Ishikawa (cell line): ENCODE data around the gene KLHL35.

Source experiments
- CEBPB ChIP-seq: IDR thresholded peaks from 2 replicates; pipeline ENCODE4 v1.6.1; 2012
- CREB1 ChIP-seq: IDR thresholded peaks from 2 replicates; pipeline ENCODE4 v1.6.1; 2012; ENCODE audit warnings: low read depth
- EGR1 ChIP-seq: IDR thresholded peaks from 2 replicates; pipeline ENCODE4 v1.6.1; 2012
- EP300 ChIP-seq: IDR thresholded peaks from 2 replicates; pipeline ENCODE4 v1.6.1; 2012; ENCODE audit warnings: borderline replicate concordance
- FOXM1 ChIP-seq: IDR thresholded peaks from 2 replicates; pipeline ENCODE4 v1.6.1; 2012; ENCODE audit warnings: low read depth, borderline replicate concordance
- NFIC ChIP-seq: IDR thresholded peaks from 2 replicates; pipeline ENCODE4 v1.6.1; 2012
- RAD21 ChIP-seq: IDR thresholded peaks from 2 replicates; pipeline ENCODE4 v1.6.1; 2012; ENCODE audit warnings: low read depth
- TAF1 ChIP-seq: IDR thresholded peaks from 2 replicates; pipeline ENCODE4 v1.6.1; 2012; ENCODE audit warnings: low read depth, mild to moderate bottlenecking
- TCF12 ChIP-seq: IDR thresholded peaks from 2 replicates; pipeline ENCODE4 v1.6.1; 2012; ENCODE audit warnings: low read depth
- TEAD4 ChIP-seq: IDR thresholded peaks from 2 replicates; pipeline ENCODE4 v1.6.1; 2012
- YY1 ChIP-seq: IDR thresholded peaks from 2 replicates; pipeline ENCODE4 v1.6.1; 2012; ENCODE audit warnings: low read depth
- ZBTB7A ChIP-seq: IDR thresholded peaks from 2 replicates; pipeline ENCODE4 v1.6.1; 2012; ENCODE audit warnings: low read depth
- TF ChIP-seq, protein P1 (sequence below): IDR thresholded peaks from 2 replicates; pipeline ENCODE4 v1.6.1; 2012
- TF ChIP-seq, protein P2 (sequence below): IDR thresholded peaks from 2 replicates; pipeline ENCODE4 v1.6.1; 2012
- TF ChIP-seq, protein P3 (sequence below): IDR thresholded peaks from 2 replicates; pipeline ENCODE4 v1.6.1; 2012; ENCODE audit warnings: low read depth, mild to moderate bottlenecking

Gene KLHL35

DNA sequence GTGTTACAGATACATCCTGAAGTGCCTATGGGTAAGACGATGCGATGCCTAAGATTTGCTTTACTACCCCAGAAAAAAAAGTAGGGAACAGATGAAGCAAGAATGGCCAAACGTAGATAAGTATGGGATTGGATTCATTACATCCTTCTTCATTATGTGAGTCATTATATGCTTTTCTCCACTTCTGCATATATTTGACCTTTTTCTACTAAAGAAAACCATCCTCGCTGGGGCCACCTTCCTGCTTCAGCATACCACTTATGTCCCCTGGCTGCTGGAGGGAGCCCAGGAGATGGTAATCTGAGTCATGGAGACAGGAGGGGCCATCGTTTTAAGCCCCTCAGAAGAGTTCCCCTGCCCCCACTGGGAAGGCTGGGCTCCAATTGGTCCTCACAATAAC is 14.4 kb upstream of the KLHL35 start:
- TF ChIP-seq EGR1, result no peak
- TF ChIP-seq EP300, result no peak
- no peak for TF ChIP-seq TAF1
- no peak for TF ChIP-seq FOXM1
- TF ChIP-seq YY1, result no peak
- TF ChIP-seq, protein P1, sequence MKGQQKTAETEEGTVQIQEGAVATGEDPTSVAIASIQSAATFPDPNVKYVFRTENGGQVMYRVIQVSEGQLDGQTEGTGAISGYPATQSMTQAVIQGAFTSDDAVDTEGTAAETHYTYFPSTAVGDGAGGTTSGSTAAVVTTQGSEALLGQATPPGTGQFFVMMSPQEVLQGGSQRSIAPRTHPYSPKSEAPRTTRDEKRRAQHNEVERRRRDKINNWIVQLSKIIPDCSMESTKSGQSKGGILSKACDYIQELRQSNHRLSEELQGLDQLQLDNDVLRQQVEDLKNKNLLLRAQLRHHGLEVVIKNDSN, result no peak
- TF ChIP-seq, protein P2, sequence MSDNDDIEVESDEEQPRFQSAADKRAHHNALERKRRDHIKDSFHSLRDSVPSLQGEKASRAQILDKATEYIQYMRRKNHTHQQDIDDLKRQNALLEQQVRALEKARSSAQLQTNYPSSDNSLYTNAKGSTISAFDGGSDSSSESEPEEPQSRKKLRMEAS, result no peak
- no peak for TF ChIP-seq TCF12
- TF ChIP-seq, protein P3, sequence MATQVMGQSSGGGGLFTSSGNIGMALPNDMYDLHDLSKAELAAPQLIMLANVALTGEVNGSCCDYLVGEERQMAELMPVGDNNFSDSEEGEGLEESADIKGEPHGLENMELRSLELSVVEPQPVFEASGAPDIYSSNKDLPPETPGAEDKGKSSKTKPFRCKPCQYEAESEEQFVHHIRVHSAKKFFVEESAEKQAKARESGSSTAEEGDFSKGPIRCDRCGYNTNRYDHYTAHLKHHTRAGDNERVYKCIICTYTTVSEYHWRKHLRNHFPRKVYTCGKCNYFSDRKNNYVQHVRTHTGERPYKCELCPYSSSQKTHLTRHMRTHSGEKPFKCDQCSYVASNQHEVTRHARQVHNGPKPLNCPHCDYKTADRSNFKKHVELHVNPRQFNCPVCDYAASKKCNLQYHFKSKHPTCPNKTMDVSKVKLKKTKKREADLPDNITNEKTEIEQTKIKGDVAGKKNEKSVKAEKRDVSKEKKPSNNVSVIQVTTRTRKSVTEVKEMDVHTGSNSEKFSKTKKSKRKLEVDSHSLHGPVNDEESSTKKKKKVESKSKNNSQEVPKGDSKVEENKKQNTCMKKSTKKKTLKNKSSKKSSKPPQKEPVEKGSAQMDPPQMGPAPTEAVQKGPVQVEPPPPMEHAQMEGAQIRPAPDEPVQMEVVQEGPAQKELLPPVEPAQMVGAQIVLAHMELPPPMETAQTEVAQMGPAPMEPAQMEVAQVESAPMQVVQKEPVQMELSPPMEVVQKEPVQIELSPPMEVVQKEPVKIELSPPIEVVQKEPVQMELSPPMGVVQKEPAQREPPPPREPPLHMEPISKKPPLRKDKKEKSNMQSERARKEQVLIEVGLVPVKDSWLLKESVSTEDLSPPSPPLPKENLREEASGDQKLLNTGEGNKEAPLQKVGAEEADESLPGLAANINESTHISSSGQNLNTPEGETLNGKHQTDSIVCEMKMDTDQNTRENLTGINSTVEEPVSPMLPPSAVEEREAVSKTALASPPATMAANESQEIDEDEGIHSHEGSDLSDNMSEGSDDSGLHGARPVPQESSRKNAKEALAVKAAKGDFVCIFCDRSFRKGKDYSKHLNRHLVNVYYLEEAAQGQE, result no peak
- TF ChIP-seq RAD21, result no peak
- TF ChIP-seq ZBTB7A, result no peak
- no peak for TF ChIP-seq CEBPB
- TF ChIP-seq CREB1, result no peak
- no peak for TF ChIP-seq NFIC
- no peak for TF ChIP-seq TEAD4

DNA sequence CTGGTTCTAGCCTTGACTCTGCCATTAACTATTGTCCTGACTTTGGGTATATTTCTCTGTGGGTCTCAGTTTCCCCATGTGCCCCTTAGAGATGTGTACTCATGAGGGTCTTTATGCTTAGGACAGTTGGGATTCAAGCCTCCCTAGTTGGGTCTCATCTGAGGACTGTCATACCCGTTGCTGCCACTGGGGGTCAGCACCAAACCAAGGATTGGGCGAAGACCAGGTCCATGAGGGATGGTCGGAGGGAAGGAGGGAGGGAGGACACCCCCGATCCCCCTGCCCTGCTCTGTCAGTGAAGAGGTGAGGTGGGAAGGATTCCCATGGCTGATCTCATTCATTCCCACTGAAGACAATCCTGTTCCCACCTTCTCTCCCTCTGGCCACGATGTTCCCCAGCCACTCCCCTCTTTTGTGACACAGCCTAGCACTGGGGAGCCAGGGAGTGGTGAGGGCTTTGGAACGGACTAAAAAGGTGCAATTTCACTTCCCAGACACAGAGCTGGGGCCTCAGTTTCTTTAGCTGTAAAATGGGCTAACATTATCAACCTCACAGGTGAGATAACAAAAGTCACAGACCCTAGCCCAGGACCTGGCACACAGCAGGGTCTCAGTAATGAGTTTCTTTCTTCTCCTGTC is 12.4 kb upstream of the KLHL35 start:
- TF ChIP-seq YY1, result no peak
- no peak for TF ChIP-seq TCF12
- TF ChIP-seq RAD21, result peak; percentile 99

DNA sequence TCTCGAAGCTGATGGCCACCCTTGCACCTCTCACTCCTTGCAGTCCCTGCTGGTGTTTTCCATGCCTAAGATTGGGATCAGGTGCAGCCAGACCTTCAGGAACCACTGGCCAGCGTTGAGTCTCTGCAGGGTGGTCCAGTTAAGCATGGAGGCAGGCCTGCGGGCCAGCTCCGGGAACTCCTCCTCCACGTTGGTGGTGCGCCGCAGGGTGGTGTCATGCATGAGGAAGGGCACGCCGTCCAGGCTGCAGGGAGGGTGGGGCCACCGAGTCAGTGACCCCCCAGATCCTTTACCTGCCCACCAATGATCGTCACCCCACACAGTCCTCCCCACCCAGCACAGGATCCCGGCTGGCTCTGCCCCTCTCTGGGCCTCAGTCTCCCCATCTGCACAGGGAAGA is 10.0 kb upstream of the KLHL35 start:
- TF ChIP-seq TCF12, result no peak

DNA sequence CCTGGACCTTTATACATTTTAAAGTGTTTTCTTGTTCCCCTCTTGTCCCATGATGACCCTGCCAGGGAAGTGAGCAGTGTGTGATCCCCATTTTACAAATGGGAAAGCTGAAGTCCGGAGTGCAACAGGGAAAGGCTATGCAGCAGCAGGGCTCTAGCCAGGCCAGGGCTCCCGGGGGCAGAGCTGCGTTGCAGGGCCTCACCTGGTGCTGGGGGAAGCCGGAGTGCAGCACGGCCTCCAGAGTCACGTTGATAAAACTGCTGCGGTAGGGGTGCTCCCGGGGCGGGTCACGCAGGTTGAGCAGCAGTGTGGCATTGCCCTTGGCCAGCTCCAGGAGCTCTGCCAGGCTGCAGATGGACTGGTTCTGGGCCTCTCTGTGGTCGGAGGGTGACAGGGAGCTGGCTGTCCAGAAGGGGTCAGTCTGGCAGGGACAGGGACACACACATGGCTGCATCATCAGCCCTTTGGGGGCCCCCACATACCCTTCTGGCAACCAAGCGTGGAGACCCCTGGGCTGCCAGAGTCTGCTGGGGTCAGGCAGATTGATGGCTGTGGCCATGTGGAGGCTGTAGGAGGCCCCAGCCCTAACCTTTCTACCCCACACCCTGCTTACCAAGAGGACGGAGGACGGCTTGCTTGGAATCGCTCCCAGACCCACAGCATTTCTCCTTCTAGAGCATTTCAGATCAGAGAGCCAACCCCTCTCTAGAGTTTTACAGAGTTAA is 9.3 kb upstream of the KLHL35 start:
- TF ChIP-seq, protein P2, result no peak
- TF ChIP-seq TEAD4, result no peak
- TF ChIP-seq, protein P1, result no peak
- no peak for TF ChIP-seq ZBTB7A
- no peak for TF ChIP-seq YY1
- TF ChIP-seq TCF12, result no peak
- TF ChIP-seq CEBPB, result no peak
- TF ChIP-seq EGR1, result no peak
- no peak for TF ChIP-seq CREB1
- no peak for TF ChIP-seq FOXM1
- TF ChIP-seq EP300, result no peak
- TF ChIP-seq, protein P3, result no peak
- no peak for TF ChIP-seq NFIC
- TF ChIP-seq RAD21, result no peak
- no peak for TF ChIP-seq TAF1

DNA sequence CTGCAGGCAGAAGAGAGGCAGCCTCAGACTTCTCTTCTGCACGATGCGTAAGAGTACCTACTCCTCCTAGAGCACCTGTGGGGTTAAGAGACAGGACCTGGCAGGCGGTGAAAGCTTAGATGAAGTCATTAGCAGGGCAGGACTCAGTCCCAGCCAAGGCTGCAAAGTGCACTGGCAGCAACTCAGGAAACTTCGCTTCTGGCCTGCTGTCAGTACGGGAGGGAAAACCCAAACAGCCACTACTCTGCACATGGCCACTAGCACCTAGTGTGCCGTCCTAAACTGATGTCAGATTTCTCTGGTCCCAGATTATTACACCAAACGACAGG is 8.8 kb upstream of the KLHL35 start:
- TF ChIP-seq FOXM1 (no peak), CREB1 (no peak), TEAD4 (no peak), ZBTB7A (no peak), TAF1 (no peak), EGR1 (no peak), TCF12 (no peak), NFIC (no peak), YY1 (no peak), CEBPB (no peak), EP300 (no peak), RAD21 (no peak)
- TF ChIP-seq, protein P3, result no peak
- TF ChIP-seq, protein P1, result no peak
- TF ChIP-seq, protein P2, result no peak
